ENCODE data around the gene TEX2.
"Not testable (repeated sequence)": the region's sequence is repeated elsewhere in the genome, so short reads cannot be mapped to it uniquely, and the experiment has no call there.

GRCh38 chr17:64185557-64185956 is 77.5 kb downstream of the TEX2 start:
- TF ChIP-seq CTCF, POLR2A (IDR thresholded peaks at IDR 0.05): not testable (repeated sequence)
